ENCODE measurements around the gene COPG2.
"Not testable (repeated sequence)": the region's sequence is repeated elsewhere in the genome, so short reads cannot be mapped to it uniquely, and the experiment has no call there.

The COPG2 gene

DNA sequence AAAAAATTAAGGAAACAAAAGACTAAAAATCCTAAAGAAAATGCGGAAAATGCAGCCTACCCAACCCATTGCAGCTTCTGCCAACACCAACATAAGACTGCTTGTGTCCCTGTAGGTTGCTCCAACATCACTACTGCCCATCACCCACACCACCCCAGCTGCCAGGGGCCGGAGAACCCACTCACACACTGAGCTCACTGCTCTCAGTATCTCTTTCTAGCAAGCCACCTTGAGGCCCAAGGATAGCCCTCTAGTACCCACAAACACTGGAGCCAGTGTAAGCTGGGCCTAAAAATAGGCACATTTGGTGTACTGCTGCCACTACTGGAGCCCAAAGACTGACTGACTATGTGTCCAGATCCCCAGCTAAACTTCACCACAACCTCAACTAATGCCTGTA lies 109.4 kb downstream of the COPG2 start:
- DNase-seq = no peak

DNA sequence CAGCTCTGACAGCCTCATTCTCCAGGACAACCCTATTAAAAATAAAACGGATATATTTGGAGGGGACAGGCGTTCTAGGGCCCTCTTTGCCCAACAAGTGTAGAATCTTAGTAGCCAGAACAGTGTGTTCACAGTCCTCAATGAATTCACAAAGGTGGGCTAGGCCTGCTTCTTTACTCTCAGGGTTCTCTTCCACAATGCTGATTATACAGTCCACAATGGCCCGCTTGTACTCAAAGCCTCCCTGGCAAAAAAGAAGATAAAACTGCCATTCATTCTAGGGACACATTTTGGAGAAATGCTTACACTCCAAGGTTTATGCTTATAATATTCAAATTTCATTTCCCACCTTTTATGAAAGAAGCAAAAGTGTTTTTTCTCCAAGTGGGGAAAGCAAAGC lies 114.1 kb downstream of the COPG2 start:
- DNase-seq = no peak

DNA sequence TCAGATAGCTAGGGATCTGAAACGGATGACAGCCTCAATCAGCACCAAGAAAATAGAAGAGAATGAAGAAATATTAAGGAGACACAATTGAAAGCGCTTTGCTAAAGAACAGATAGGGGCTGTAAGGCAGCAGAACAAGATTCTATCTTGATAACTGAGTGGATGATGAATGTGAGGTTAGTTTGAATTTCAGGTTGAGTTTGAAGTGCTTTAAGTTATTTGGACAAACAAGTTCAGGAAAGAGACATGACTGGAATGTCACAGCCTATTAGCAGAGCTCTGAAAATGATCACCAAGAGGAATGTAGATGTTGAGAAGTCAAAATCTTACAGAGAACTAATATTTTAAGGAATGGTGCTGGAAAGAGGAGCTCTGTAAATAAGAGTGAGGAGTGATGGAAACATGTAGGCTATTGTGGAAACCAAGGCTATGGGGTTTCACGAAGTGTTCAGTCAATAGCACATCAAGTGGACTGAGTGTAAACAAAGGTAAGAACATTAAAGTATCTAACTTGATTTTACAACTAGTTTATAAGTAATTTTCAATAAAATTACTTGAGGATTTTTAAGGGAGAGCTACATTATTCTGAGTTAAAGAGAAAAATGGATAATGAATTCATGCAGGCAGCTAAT lies 115.0 kb downstream of the COPG2 start:
- peak; percentile 1 for DNase-seq

DNA sequence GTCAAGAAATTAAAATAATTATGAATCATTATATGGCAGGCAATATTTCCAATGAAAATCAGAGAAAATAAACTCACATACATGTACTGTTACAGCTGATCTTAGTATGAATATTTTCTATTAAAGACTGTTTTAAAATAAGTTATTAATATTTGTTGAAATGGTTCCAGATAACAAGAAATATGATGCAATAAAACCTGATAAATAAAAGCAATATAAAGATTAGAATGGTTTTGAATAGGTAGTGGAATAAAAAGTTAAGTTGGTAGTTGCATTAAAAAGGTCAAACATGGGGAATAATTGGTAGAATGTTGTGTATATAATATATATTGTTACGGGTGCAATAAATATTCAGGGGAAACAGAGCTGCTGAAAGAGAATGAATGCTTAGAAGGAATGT lies 124.2 kb downstream of the COPG2 start:
- DNase-seq = no peak

DNA sequence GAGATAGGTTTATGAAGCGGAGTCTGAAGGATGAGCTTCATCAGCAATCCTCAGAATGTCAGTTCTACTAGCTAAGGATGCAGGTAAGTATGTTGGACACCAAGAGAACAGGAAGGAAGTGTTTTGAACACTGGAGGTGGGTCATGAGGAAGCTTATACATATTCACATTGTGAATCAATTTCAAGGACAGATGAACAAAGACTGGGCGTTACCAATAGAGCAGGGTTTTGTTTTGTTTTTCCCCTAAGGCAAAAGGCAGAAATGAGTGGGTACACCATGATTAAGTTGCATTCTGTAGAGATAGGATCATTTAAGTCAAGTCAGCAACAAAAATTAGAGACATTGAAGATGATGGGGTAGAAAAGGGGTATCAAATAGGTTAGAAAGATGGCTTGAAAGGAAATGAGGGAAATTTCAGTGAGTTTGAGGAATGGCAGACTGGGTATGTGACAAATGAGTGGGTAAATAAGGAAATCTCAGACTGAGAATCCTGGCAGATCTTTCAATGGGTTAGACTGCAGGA lies 125.0 kb downstream of the COPG2 start:
- no peak for DNase-seq

DNA sequence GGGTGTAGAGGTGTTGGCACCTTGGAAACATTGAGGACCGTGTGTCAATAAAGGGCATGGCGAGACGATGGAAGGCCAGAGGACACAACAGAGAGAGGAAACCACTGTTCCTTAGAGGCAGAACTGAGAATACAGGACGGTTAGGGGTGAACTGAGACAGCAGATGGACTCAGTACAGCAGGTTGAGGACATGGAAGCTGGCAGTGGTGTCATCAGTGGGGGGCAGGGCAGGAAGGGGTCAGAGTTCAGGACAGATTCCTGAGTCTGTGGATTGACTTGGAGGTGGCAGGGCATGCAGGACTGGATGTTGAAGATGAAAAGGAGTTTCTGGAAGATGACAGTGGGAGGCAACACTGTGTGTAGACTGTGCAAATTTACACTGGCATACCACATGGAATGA lies 126.3 kb downstream of the COPG2 start:
- not testable (repeated sequence) for DNase-seq

DNA sequence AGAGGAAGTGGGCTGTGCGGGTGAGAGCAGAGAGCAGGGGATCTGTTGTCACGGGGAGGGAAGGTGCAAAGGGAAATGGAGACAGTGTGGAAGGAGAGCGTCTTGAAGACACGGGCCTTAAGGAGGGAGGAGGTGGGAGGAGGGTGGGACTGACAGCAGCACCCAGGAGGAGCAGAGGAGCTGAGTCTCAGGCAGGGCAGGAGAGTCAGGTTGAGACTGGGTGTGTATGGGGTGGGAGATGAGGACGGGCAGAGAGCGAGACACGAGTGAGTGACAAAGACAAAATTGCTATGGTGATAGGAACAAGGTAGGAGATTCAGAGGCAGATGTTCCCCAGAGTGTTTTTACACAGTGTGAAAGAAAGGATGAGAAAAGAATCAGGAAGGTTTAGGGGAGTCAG lies 127.3 kb downstream of the COPG2 start:
- DNase-seq = not testable (repeated sequence)

DNA sequence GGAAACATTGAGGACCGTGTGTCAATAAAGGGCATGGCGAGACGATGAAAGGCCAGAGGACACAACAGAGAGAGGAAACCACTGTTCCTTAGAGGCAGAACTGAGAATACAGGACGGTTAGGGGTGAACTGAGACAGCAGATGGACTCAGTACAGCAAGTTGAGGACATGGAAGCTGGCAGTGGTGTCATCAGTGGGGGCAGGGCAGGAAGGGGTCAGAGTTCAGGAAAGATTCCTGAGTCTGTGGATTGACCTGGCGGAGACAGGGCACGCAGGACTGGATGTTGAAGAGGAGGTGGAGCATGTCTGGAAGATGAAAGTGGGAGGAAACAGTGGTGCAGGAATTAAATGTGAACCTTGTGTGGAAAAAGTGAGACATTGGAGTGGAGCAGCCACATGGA lies 130.7 kb downstream of the COPG2 start:
- DNase-seq = not testable (repeated sequence)

DNA sequence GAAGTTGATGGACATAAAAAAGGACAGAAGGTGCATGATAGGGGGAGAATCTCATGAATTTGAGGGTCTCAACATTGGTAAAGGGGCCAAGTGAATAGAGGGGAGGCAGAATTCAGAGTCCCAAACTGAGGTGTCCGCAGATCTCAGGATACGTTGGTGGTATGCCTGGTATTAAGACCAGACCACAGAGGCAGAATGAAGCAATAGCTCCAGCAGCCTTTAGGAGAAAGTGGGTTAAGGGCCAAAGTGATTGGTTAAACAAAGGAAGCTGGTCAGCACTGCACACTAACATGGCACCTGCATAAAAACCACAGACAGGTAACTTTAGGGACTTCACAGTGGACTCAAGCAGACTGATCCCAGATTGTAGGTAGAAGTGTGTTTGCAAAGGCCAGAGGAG lies 139.1 kb downstream of the COPG2 start:
- DNase-seq = no peak

DNA sequence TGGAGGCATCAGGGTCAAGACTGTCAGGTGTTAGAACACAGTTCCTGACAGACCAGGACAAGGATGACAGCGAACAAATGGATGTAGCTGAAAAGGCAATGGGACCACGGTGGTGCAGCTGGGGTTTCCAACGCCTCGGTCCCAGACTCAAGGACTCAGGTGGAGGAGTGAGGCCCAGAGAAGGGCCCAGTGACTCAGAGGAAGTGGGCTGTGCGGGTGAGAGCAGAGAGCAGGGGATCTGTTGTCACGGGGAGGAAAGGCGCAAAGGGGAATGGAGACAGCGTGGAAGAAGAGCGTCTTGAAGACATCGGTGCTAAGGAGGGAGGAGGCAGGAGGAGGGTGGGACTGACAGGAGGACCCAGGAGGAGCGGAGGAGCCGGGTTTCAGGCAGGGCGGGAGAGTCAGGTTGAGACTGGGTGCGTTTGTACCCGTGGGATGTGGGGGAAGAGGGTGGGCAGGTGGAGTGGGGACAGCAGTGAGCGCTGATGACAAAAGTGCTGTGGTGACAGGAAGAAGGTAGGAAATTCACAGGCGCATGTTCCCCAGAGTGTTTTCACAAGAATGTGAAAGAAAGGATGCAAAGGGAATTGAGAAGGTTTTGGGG lies 140.7 kb downstream of the COPG2 start:
- DNase-seq = not testable (repeated sequence)

DNA sequence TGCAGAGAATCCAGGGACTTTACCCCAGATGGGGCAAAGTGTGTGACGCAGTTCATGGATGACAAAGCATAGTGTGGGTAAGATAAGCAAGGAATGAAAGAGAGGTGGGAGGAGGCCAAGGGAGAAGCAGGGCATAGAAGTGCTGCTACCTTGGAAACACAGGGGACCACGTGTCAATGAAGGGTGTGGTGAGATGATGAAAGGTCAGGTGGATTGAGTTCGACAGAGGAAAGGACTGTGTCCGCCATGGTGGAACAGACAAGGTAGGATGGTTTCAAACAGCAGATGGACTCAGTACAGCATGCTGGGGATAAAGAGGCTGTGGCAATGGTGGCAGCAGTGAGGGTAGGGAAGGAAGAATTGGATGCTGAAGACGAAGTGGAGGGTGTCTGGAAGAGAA lies 143.9 kb downstream of the COPG2 start:
- DNase-seq = no peak

DNA sequence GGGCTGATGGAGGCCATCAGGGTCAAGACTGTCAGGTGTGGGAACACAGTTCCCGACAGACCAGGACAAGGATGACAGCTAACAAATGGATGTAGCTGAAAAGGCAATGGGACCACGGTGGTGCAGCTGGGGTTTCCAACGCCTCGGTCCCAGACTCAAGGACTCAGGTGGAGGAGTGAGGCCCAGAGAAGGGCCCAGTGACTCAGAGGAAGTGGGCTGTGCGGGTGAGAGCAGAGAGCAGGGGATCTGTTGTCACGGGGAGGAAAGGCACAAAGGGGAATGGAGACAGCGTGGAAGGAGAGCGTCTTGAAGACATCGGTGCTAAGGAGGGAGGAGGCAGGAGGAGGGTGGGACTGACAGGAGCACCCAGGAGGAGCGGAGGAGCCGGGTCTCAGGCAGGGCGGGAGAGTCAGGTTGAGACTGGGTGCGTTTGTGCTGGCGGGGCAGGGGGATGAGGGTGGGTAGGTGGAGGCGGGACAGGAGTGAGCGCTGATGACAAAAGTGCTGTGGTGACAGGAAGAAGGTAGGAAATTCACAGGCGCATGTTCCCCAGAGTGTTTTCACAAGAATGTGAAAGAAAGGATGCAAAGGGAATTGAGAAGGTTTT lies 144.9 kb downstream of the COPG2 start:
- not testable (repeated sequence) for DNase-seq

DNA sequence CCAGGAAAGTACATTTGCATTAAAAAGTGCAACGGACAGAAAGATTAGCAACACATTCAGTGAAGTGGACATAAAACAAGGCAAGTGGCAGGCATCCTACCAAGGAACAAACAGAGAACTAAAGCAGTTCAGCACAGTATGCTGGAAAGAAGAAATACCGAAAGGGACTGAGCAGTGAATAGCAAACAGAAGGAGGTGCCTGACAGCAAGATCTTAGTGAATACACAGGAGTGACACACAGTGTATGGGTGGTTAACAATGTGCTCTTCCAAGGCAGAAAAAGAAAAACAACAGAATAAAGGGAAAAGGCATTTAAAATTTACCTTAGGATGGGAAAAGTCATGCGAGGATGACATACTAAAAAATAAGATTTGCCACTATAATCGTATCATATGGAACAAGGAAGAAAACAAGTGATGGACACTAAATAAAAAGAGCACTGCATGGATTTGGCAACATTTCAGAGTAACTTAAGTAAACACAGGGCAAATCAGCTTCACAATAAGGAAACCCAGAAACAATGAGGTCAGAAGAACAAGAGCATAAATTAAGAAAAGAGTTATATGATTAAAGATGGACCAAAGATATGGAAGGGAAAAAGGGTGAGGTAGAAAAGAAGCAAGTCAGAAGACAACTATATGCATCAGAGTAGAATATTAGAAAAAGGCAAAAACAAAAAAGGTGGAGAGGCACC lies 147.1 kb downstream of the COPG2 start:
- no peak for DNase-seq

DNA sequence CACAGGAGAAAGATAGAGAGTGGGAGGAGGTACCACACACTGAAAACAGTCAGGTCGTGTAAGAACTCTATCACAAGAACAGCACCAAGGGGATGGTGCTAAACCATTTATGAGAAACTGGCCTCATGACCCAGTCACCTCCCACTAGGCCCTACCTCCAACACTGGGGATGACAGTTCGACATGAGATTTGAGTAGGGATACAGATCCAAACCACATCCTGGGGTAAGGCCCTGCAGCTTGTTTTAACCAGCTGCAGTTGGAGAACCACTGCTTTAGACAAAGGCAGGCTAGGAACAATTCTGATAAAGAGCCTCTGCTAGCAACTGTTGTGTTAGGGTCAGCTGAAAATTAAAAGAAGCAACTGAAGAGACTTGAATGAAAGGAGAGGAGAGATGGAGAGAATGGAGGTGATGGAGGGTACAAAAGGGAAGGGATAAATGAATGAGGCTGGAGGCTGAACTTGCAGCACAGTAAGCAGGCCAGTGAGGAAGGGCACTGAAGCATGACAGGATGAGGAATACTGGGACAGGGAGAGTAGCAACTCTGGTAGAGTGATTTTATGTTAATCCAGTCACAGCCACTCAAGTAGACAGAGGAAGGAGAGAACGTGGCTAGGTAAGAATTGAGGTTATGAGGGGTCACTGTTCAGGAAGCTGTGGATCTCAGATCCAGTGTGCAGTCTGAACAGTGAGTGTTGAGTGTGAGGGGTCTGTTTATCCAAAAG lies 153.1 kb downstream of the COPG2 start:
- DNase-seq = no peak

DNA sequence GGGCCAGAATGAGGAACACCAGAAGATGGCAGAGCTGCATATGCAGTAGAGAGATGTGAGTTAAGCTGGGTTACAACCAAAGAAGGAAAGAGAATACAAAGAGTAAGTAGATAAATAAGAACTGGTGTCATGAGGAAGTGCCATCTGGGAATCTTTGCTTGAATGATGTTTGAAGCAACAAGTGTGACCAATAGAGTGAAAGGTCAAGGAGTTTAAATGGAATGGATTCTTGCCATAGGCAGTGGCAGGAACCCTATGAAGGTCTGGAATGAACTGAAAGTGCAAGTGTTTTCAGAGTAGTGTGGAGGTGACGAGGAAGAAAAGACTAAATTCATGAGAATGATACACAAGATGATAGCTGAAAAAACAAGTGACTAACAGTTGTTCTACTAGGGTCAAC lies 155.1 kb downstream of the COPG2 start:
- DNase-seq = no peak

DNA sequence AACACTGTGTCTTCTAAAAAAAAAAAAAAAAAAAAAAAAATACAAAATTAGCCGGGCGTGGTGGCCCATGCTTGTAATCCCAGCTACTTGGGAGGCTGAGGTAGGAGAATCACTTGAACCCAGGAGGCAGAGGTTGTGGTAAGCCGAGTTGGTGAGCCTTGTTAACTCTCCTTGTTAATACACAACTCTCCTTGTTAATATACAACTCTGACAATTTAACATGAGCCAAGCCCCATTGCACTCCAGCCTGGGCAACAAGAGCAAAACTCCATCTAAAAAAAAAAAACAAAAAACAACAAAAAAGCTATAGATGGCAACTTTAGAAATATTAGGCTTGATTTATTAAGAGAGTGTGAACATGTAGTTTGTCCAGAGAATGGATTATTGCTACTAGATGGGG lies 156.5 kb downstream of the COPG2 start:
- DNase-seq = not testable (repeated sequence)

DNA sequence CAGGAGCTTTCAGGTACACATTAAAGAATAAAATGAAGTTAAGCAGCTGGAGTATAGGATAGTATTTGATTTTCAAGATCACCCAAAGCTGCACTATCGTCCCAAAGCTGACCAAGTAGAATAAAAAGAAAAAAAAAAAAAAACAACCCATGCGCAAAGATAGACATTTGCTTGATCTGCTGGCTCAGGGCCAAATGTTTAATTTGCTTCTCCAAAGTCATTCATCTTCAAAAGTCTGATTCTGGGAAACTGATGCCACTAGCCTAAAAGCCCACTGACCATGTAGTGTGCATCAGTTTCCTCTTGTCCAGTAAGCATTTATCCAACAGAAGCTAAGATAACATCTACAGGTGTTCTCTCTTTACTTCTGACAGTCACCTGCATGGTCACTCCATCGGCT lies 162.2 kb downstream of the COPG2 start:
- DNase-seq = no peak

DNA sequence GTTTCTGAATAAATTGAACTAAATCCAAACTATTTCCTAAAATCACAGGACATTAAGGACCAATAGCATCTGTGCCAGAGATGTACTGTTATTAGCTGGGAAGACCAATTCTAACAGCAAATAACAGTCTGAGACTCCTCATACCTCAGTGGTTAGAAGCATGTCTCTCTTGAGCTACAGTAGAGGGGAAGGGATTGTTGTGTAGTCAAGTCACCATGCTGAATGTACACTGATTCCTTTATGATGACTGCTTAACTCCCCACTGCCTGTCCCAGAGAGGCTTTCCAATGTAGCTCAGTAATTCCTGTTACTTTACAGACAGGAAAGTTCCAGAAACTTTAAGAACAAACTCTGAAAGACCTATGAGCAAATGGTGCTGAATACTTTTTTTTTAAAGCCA lies 162.8 kb downstream of the COPG2 start:
- no peak for DNase-seq

DNA sequence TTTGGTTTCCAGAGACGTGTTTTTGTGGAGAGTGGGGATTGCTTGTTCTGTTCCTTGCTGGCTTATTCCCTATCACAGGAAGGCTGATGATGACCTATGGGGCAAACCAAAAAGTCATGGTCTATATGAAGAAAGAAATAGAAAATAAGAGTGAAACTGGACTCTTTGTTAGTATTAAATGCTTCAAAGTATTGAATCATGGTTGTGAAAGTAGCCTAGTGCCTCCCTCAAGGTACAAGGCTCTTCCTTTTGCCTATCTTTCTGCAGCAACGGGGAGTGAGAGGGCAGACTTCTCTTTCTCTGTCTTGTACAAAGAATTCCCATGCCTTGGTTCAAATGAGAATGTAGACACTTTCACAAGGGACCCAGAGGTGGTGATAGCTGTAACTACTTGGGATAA lies 167.6 kb downstream of the COPG2 start:
- DNase-seq = no peak

DNA sequence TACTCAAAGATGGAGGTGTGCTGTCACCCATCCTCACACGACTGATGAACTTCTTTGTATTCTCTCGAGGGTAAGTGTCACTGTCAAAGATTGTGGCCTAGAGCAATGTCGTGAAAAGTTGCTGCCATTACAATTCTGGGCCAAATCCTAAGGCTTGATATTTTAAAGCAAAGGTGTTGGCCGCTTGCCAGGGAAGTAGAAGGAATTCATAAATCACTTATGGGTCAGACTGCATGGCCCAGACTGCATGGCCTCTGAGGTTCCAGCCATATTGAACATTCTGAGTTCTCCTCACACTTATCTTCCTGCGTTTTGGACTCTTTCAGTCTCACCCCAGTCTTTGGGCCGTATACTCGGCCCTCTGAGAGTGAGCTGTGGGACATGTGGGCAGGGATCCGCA lies 168.1 kb downstream of the COPG2 start:
- no peak for DNase-seq

DNA sequence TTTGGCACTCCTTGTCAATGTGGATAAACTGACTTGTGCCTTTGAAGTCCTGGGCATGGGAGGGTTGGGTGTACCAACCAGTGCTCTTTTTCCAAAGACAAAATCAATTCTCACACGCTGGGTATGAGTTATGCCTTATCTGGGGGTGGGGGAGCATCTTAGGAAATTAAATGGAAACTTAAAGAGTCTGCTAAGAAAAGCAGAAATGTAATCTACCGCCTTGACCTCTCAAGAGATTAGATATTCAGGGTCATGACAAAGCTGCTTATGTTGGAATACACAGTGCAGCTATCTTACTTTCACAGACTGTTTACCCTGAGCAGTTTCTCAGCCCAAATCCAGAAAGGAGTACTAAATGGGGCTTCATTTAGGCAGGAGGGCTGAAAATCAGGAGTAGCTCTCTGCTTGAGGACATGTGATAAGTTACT lies 174.1 kb downstream of the COPG2 start:
- DNase-seq = no peak

DNA sequence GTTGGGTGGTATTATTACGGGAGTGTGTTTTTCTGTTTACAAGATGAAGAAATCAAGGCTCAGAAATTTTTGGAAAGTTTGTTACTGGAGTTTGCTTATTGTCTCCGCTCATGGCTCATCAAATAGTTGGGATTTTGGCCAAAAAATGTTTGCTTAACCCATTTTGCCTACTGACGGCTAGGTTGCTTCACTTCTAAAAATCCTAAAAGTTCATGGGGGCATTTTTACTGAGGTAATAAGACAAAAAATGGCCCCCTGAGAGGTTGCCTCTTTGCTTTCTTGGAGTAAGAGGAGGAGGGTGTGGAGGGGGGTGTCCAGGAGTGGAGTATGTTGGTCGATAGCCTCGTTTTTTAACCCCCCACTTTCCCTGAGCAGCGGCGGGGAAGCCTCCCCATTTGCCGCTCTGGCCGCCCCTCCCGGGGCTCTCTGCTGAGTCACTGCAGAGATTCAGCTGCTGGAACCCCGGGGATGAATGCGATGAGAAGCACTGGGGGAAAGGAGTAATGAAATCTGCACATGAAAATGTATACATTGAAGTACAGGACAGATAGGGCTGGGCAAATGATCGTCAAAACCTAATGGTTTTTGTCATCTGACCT lies 175.2 kb downstream of the COPG2 start:
- no peak for DNase-seq

All from NCI-H510A treated with DMSO at 0.1 percent for 48 hours (cell line).